Stimulated activated CD8-positive, alpha-beta memory T cell treated with anti-CD3 and anti-CD28 coated beads, Interleukin-12 subunit alpha, Interleukin-12 subunit beta, amount 100 ng/mL, for 24 hours (primary cell): ENCODE measurements around the gene EIF2AK2.

Experiments
- DNase-seq: peaks from one replicate; pipeline ENCODE4 v3.0.0-alpha.2; 2020; ENCODE audit errors: extremely low read depth

Gene EIF2AK2

GRCh38 chr2:37100054-37100453 is 56.7 kb downstream of the EIF2AK2 start:
- DNase-seq, result no peak

GRCh38 chr2:37098416-37099118 is 58.2 kb downstream of the EIF2AK2 start:
- no peak for DNase-seq

- no peak for DNase-seq
Measured at GRCh38 chr2:37096568-37096967, 60.2 kb downstream of the EIF2AK2 start.

- no peak for DNase-seq
Measured at GRCh38 chr2:37091873-37092272, 64.9 kb downstream of the EIF2AK2 start.

GRCh38 chr2:37090019-37090477 is 66.7 kb downstream of the EIF2AK2 start:
- DNase-seq, result no peak

GRCh38 chr2:37085731-37086147 is 71.0 kb downstream of the EIF2AK2 start:
- no peak for DNase-seq

GRCh38 chr2:37084797-37085196 is 72.0 kb downstream of the EIF2AK2 start:
- DNase-seq, result no peak

- DNase-seq, result peak; percentile 72
Measured at GRCh38 chr2:37083873-37084794, 72.6 kb downstream of the EIF2AK2 start, which contains the start of the genes GPATCH11 and HEATR5B. GPATCH11 (plus strand) TSS chr2:37084518; CDS start chr2:37088382, 3,864 bp downstream. HEATR5B (minus strand) TSS chr2:37084372; CDS start chr2:37083414, 958 bp downstream.

- no peak for DNase-seq
Measured at GRCh38 chr2:37080689-37081088, 76.1 kb downstream of the EIF2AK2 start.

- no peak for DNase-seq
Measured at GRCh38 chr2:37080266-37080665, 76.5 kb downstream of the EIF2AK2 start.

- no peak for DNase-seq
Measured at GRCh38 chr2:37070931-37071330, 85.8 kb downstream of the EIF2AK2 start.

- DNase-seq, result no peak
Measured at GRCh38 chr2:37068686-37069085, 88.1 kb downstream of the EIF2AK2 start.

- DNase-seq, result no peak
Measured at GRCh38 chr2:37061776-37062175, 95.0 kb downstream of the EIF2AK2 start.

GRCh38 chr2:37061013-37061711 is 95.6 kb downstream of the EIF2AK2 start:
- no peak for DNase-seq

GRCh38 chr2:37060446-37060845 is 96.3 kb downstream of the EIF2AK2 start:
- DNase-seq, result no peak

GRCh38 chr2:37059841-37060240 is 96.9 kb downstream of the EIF2AK2 start:
- DNase-seq, result no peak

GRCh38 chr2:37052600-37053332 is 104.0 kb downstream of the EIF2AK2 start:
- no peak for DNase-seq
